Measurements from ENCODE around the gene FOXK2. TPM values are rescaled to one million over a fixed set of nuclear protein-coding genes. Genes with fewer than 3 reads are reported as not detected.
"Not testable (repeated sequence)": the region's sequence is repeated elsewhere in the genome, so short reads cannot be mapped to it uniquely, and the experiment has no call there.

Gene FOXK2
- polyA plus RNA-seq, 4 donors, result 11.6 to 25.9 (median 18.0) TPM

GRCh38 chr17:82502207-82502606, 17.3 kb upstream of the FOXK2 start:
- H3K36me3 ChIP-seq (ENCODE audit: control insufficient read depth in 3 of 3, insufficient read depth in 2 of 3, low read depth in 1 of 3, low read length in 3 of 3), result no peaks in the 10 kb centered on the region
- H3K4me1 ChIP-seq (ENCODE audit: control insufficient read depth in 3 of 3, insufficient read depth in 2 of 3, low read depth in 1 of 3, low read length in 2 of 3), result peaks cover 0 to 5% (median 0%) of the 10 kb centered on the region in 3 donors
- H3K27me3 ChIP-seq (ENCODE audit: control insufficient read depth in 3 of 3, insufficient read depth in 3 of 3, low read length in 3 of 3), result peaks cover 0 to 2% (median 0%) of the 10 kb centered on the region in 3 donors
- DNase-seq, result no peak
- H3K4me3 ChIP-seq (ENCODE audit: low read depth in 1 of 3, low read length in 3 of 3), result no peak overlapping the region
- no peaks in the 10 kb centered on the region for H3K9me3 ChIP-seq (ENCODE audit: control insufficient read depth in 2 of 2, insufficient read depth in 1 of 2, low read depth in 1 of 2, low read length in 1 of 2)
- 56 to 69% (median 66%) methylated on average over 8 of the region's 8 CpGs for WGBS, 3 donors
- no peak overlapping the region for H3K27ac ChIP-seq (ENCODE audit: low read depth in 1 of 3, low read length in 2 of 3)
- FAIRE-seq, result no peak

- no peak overlapping the region for H3K27ac ChIP-seq (ENCODE audit: low read depth in 1 of 3, low read length in 2 of 3)
- H3K9me3 ChIP-seq (ENCODE audit: control insufficient read depth in 2 of 2, insufficient read depth in 1 of 2, low read depth in 1 of 2, low read length in 1 of 2), result no peaks in the 10 kb centered on the region
- no peak for FAIRE-seq
- peaks cover 0 to 2% (median 0%) of the 10 kb centered on the region in 3 donors for H3K27me3 ChIP-seq (ENCODE audit: control insufficient read depth in 3 of 3, insufficient read depth in 3 of 3, low read length in 3 of 3)
- H3K4me1 ChIP-seq (ENCODE audit: control insufficient read depth in 3 of 3, insufficient read depth in 2 of 3, low read depth in 1 of 3, low read length in 2 of 3), result no peaks in the 10 kb centered on the region
- H3K4me3 ChIP-seq (ENCODE audit: low read depth in 1 of 3, low read length in 3 of 3), result no peak overlapping the region
- 68 to 80% (median 77%) methylated on average over 12 of the region's 12 CpGs for WGBS, 3 donors
- DNase-seq, result no peak
- H3K36me3 ChIP-seq (ENCODE audit: control insufficient read depth in 3 of 3, insufficient read depth in 2 of 3, low read depth in 1 of 3, low read length in 3 of 3), result no peaks in the 10 kb centered on the region
Measured at GRCh38 chr17:82503094-82503727, 16.3 kb upstream of the FOXK2 start.

GRCh38 chr17:82503728-82504308, 15.7 kb upstream of the FOXK2 start:
- FAIRE-seq (no peak), DNase-seq (no peak)
- no peak overlapping the region for H3K27ac ChIP-seq (ENCODE audit: low read depth in 1 of 3, low read length in 2 of 3)
- H3K9me3 ChIP-seq (ENCODE audit: control insufficient read depth in 2 of 2, insufficient read depth in 1 of 2, low read depth in 1 of 2, low read length in 1 of 2), result no peaks in the 10 kb centered on the region
- WGBS, 3 donors, result 79 to 87% (median 82%) methylated on average over 21 of the region's 21 CpGs
- H3K27me3 ChIP-seq (ENCODE audit: control insufficient read depth in 3 of 3, insufficient read depth in 3 of 3, low read length in 3 of 3), result no peaks in the 10 kb centered on the region
- no peak overlapping the region for H3K4me3 ChIP-seq (ENCODE audit: low read depth in 1 of 3, low read length in 3 of 3)
- H3K4me1 ChIP-seq (ENCODE audit: control insufficient read depth in 3 of 3, insufficient read depth in 2 of 3, low read depth in 1 of 3, low read length in 2 of 3), result no peaks in the 10 kb centered on the region
- no peaks in the 10 kb centered on the region for H3K36me3 ChIP-seq (ENCODE audit: control insufficient read depth in 3 of 3, insufficient read depth in 2 of 3, low read depth in 1 of 3, low read length in 3 of 3)

- FAIRE-seq, result no peak
- WGBS, 3 donors, result 95 to 98% (median 97%) methylated on average over 6 of the region's 6 CpGs
- H3K27me3 ChIP-seq (ENCODE audit: control insufficient read depth in 3 of 3, insufficient read depth in 3 of 3, low read length in 3 of 3), result no peaks in the 10 kb centered on the region
Measured at GRCh38 chr17:82505296-82505695, 14.2 kb upstream of the FOXK2 start.

GRCh38 chr17:82506402-82506801, 13.1 kb upstream of the FOXK2 start:
- H3K27me3 ChIP-seq (ENCODE audit: control insufficient read depth in 3 of 3, insufficient read depth in 3 of 3, low read length in 3 of 3); DNase-seq; FAIRE-seq; H3K9me3 ChIP-seq (ENCODE audit: control insufficient read depth in 2 of 2, insufficient read depth in 1 of 2, low read depth in 1 of 2, low read length in 1 of 2); H3K36me3 ChIP-seq (ENCODE audit: control insufficient read depth in 3 of 3, insufficient read depth in 2 of 3, low read depth in 1 of 3, low read length in 3 of 3); H3K4me3 ChIP-seq (ENCODE audit: low read depth in 1 of 3, low read length in 3 of 3); H3K4me1 ChIP-seq (ENCODE audit: control insufficient read depth in 3 of 3, insufficient read depth in 2 of 3, low read depth in 1 of 3, low read length in 2 of 3); H3K27ac ChIP-seq (ENCODE audit: low read depth in 1 of 3, low read length in 2 of 3): not testable (repeated sequence)
- WGBS, 3 donors, result 61 to 68% (median 65%) methylated on average over 7 of the region's 7 CpGs

More at GRCh38 chr17:82505296-82505695, 14.2 kb upstream of the FOXK2 start:
- no peaks in the 10 kb centered on the region for H3K9me3 ChIP-seq (ENCODE audit: control insufficient read depth in 2 of 2, insufficient read depth in 1 of 2, low read depth in 1 of 2, low read length in 1 of 2)
- no peak overlapping the region for H3K4me3 ChIP-seq (ENCODE audit: low read depth in 1 of 3, low read length in 3 of 3)
- H3K4me1 ChIP-seq (ENCODE audit: control insufficient read depth in 3 of 3, insufficient read depth in 2 of 3, low read depth in 1 of 3, low read length in 2 of 3), result no peaks in the 10 kb centered on the region
- H3K27ac ChIP-seq (ENCODE audit: low read depth in 1 of 3, low read length in 2 of 3), result no peak overlapping the region
- H3K36me3 ChIP-seq (ENCODE audit: control insufficient read depth in 3 of 3, insufficient read depth in 2 of 3, low read depth in 1 of 3, low read length in 3 of 3), result no peaks in the 10 kb centered on the region
- DNase-seq, result no peak

GRCh38 chr17:82507631-82508175, 11.8 kb upstream of the FOXK2 start:
- Histone ChIP-seq H3K36me3 (ENCODE audit: control insufficient read depth in 3 of 3, insufficient read depth in 2 of 3, low read depth in 1 of 3, low read length in 3 of 3) (no peaks in the 10 kb centered on the region), H3K4me1 (ENCODE audit: control insufficient read depth in 3 of 3, insufficient read depth in 2 of 3, low read depth in 1 of 3, low read length in 2 of 3) (no peaks in the 10 kb centered on the region), H3K27me3 (ENCODE audit: control insufficient read depth in 3 of 3, insufficient read depth in 3 of 3, low read length in 3 of 3) (no peaks in the 10 kb centered on the region), H3K4me3 (ENCODE audit: low read depth in 1 of 3, low read length in 3 of 3) (no peak overlapping the region), H3K27ac (ENCODE audit: low read depth in 1 of 3, low read length in 2 of 3) (no peak overlapping the region), H3K9me3 (ENCODE audit: control insufficient read depth in 2 of 2, insufficient read depth in 1 of 2, low read depth in 1 of 2, low read length in 1 of 2) (no peaks in the 10 kb centered on the region)
- FAIRE-seq (no peak), DNase-seq (no peak)
- WGBS, 3 donors, result 88 to 92% (median 90%) methylated on average over 7 of the region's 7 CpGs

GRCh38 chr17:82511642-82512041, 7.9 kb upstream of the FOXK2 start:
- H3K4me3 ChIP-seq (ENCODE audit: low read depth in 1 of 3, low read length in 3 of 3); DNase-seq; H3K27me3 ChIP-seq (ENCODE audit: control insufficient read depth in 3 of 3, insufficient read depth in 3 of 3, low read length in 3 of 3); FAIRE-seq; H3K27ac ChIP-seq (ENCODE audit: low read depth in 1 of 3, low read length in 2 of 3); H3K9me3 ChIP-seq (ENCODE audit: control insufficient read depth in 2 of 2, insufficient read depth in 1 of 2, low read depth in 1 of 2, low read length in 1 of 2); H3K36me3 ChIP-seq (ENCODE audit: control insufficient read depth in 3 of 3, insufficient read depth in 2 of 3, low read depth in 1 of 3, low read length in 3 of 3); H3K4me1 ChIP-seq (ENCODE audit: control insufficient read depth in 3 of 3, insufficient read depth in 2 of 3, low read depth in 1 of 3, low read length in 2 of 3): not testable (repeated sequence)
- 81 to 92% (median 90%) methylated on average over 5 of the region's 5 CpGs for WGBS, 3 donors

- FAIRE-seq; H3K9me3 ChIP-seq (ENCODE audit: control insufficient read depth in 2 of 2, insufficient read depth in 1 of 2, low read depth in 1 of 2, low read length in 1 of 2); H3K36me3 ChIP-seq (ENCODE audit: control insufficient read depth in 3 of 3, insufficient read depth in 2 of 3, low read depth in 1 of 3, low read length in 3 of 3); H3K4me1 ChIP-seq (ENCODE audit: control insufficient read depth in 3 of 3, insufficient read depth in 2 of 3, low read depth in 1 of 3, low read length in 2 of 3); H3K4me3 ChIP-seq (ENCODE audit: low read depth in 1 of 3, low read length in 3 of 3); H3K27me3 ChIP-seq (ENCODE audit: control insufficient read depth in 3 of 3, insufficient read depth in 3 of 3, low read length in 3 of 3); H3K27ac ChIP-seq (ENCODE audit: low read depth in 1 of 3, low read length in 2 of 3); DNase-seq: not testable (repeated sequence)
- WGBS, 3 donors, result 95 to 97% (median 96%) methylated on average over 10 of the region's 10 CpGs
Measured at GRCh38 chr17:82513864-82514263, 5.7 kb upstream of the FOXK2 start.
